ENCODE results near the gene ABTB1. TPM values are rescaled to one million over a fixed set of nuclear protein-coding genes. Genes with fewer than 3 reads are reported as not detected.
"Not testable (repeated sequence)": the region's sequence is repeated elsewhere in the genome, so short reads cannot be mapped to it uniquely, and the experiment has no call there.

ABTB1 gene
- total RNA-seq, 1 experiment from 2014 or later: 1.5 TPM

DNA sequence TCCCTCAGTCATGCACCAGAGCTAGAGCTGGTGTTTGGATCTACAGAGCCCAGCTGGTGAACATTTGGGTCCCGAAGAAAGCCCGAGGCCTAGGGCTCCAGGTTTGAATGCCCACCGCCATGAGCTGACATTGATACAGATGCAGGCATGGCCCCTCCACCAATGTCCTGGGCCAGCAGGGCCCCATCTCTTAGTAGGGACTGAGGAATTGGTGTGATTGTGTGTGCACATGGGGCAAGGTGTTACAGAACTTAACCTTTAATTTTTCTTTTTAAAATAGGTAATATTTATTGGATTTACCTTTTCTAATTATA lies 32.8 kb upstream of the ABTB1 start:
- Histone ChIP-seq H3K27me3 (ENCODE audit: control insufficient read depth, insufficient read depth, low read length) (no peaks in the 10 kb centered on the region), H3K4me3 (ENCODE audit: insufficient read depth, low read depth, low read length) (no peak overlapping the region), H3K36me3 (replicated peaks; ENCODE audit: control insufficient read depth, insufficient read depth, low read length) (no peaks in the 10 kb centered on the region; the same call in 1 of the 2 replicates)
- DNase-seq: no peak

DNA sequence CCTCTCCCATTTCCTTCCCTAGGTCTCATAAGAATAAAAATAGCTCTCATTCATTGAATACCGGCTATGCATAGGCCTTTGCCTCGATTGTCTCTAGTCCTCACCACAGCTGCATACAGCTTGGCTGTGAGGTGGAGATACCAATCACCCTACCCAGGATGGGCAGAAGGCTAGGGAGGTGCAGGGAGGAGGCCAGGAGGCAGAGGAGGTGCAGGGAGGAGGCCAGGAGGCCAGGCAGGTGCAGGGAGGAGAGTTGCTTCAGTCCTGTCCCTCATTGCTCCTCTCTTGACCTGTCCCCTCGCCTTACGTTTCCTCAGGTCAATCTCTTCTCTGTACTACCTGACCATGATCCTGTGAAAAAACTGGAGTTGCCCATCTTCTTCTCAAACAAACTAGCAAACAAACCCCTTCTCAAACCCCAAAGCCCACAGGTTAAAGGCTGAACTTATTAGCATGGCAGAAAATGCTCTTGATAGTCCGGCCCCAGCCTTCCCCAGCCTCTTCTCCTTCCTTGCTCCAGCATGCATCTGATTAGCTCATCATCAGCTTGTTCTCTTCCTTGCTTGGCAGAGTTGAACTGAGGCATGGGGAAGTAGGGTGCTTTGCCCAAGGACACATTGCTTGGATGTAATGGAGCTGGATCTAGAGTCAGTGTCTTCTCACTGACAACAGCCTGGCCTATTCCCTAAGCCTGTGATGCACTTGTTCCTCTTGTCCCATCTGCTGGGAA lies 27.9 kb upstream of the ABTB1 start:
- no peaks in the 10 kb centered on the region; the same call in 1 of the 2 replicates for H3K36me3 ChIP-seq (replicated peaks; ENCODE audit: control insufficient read depth, insufficient read depth, low read length)
- no peak for DNase-seq
- no peak overlapping the region for H3K4me3 ChIP-seq (ENCODE audit: insufficient read depth, low read depth, low read length)
- no peaks in the 10 kb centered on the region for H3K27me3 ChIP-seq (ENCODE audit: control insufficient read depth, insufficient read depth, low read length)

DNA sequence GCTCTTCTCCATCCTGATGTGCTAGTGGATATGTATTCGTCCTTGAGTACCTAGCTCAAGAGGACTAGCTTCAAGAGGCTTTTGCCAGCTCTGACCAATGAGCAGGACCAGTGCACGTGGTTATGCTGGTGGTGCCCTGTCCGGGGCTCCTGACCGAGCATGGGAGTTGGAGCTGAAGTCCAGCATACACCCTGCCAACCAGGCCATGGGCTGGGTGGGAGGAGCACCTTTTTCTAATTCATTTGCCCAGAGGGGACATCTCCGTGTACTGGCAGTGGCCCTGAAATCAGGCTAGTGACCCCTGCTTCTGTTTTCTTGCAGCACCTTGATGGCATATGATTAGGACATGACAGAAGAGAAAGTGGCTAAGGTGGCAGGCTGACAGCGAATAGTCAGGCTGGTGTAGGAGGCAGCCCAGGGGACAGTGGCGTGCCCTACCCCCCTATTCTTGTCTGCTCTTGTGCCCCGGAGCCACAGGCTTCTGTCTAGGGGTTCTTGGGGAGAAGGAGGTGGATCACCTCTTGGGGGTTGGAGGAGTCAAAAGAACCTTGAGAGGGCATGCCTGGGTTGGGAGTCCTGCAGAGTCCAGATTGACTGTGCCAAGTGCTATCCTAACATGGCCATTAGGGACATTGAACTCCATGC lies 27.3 kb upstream of the ABTB1 start:
- Histone ChIP-seq H3K36me3 (replicated peaks; ENCODE audit: control insufficient read depth, insufficient read depth, low read length) (no peaks in the 10 kb centered on the region), H3K4me3 (ENCODE audit: insufficient read depth, low read depth, low read length) (no peak overlapping the region), H3K27me3 (ENCODE audit: control insufficient read depth, insufficient read depth, low read length) (no peaks in the 10 kb centered on the region)
- DNase-seq: no peak

DNA sequence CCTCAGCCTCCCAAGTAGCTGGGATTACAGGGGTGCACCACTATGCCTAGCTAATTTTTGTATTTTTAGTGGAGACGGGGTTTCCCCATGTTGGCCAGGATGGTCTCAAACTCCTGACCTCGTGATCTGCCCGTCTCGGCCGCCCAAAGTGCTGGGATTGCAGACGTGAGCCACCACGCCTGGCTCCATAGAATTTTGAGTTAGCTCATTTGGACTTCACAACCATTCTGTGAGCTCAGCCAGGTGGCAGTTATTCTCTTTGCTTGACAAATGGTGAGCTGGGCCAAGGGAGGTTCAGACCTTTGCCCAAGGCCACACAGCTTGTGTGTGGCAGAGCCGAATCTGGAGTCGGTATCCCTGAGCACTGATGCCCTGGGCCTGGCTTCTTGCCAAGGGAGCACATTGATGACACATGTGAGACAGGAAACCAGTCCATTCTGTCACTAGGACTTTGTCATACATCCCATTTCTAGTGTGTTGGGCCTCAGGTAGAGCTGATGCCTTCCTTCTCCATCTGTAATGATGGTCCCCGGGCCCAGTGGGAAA lies 26.2 kb upstream of the ABTB1 start:
- Histone ChIP-seq H3K4me3 (ENCODE audit: insufficient read depth, low read depth, low read length) (no peak overlapping the region), H3K27me3 (ENCODE audit: control insufficient read depth, insufficient read depth, low read length) (no peaks in the 10 kb centered on the region), H3K36me3 (replicated peaks; ENCODE audit: control insufficient read depth, insufficient read depth, low read length) (no peaks in the 10 kb centered on the region; the same call in 1 of the 2 replicates)
- DNase-seq: no peak

DNA sequence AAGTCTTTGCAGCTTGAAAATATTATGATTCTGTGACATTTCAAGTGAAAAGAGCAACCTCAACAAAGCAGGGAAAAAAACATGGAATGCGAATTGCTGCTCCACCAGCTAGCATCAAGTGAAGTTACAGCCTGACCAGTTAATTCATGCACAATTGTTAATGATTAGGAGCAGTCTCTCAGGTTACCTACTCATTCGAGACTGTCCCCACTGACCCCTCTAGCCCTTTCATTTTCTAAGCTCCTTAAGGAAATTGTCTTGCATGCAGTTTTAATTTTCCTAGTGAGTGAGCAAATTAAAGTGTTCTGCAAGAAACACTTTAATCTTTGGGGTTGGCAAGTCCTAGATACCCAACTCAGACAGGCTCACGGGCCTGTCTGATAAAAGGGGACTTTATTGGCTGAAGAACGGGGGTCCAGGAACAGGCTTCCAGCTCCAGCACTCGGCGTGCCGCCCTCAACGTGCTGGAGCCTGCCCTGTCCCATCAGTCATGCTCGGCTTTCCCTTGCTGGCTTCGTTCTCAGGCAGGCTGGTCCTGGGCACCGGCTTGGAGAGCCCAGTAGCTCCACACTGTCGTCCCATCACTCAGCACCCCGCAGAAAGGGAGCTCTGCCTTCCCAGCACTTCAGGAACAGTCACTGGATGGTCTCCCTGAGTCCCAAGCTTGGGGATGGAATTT lies 25.4 kb upstream of the ABTB1 start:
- Histone ChIP-seq H3K4me3 (ENCODE audit: insufficient read depth, low read depth, low read length) (no peak overlapping the region), H3K27me3 (ENCODE audit: control insufficient read depth, insufficient read depth, low read length) (no peaks in the 10 kb centered on the region), H3K36me3 (replicated peaks; ENCODE audit: control insufficient read depth, insufficient read depth, low read length) (no peaks in the 10 kb centered on the region; the same call in 1 of the 2 replicates)
- no peak for DNase-seq

DNA sequence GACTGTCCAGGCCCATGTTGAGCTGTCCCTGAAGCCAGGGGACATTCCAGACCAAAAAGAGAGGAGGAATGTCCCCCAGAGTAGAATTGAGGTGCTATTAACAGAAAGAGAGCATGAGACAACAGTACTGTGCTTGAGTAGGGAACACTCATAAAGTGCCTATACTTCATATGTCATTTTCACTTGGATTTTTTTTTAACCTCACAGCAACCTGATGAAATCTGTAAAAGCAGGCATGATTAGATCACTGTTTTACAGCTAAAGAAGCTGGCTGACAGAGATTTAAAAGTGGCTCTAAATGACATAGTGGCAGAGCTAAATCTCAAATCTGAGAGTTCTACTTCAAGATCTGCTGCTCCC lies 24.9 kb upstream of the ABTB1 start:
- H3K36me3 ChIP-seq (replicated peaks; ENCODE audit: control insufficient read depth, insufficient read depth, low read length): no peaks in the 10 kb centered on the region; the same call in 1 of the 2 replicates
- no peaks in the 10 kb centered on the region for H3K27me3 ChIP-seq (ENCODE audit: control insufficient read depth, insufficient read depth, low read length)
- DNase-seq: no peak
- no peak overlapping the region for H3K4me3 ChIP-seq (ENCODE audit: insufficient read depth, low read depth, low read length)

DNA sequence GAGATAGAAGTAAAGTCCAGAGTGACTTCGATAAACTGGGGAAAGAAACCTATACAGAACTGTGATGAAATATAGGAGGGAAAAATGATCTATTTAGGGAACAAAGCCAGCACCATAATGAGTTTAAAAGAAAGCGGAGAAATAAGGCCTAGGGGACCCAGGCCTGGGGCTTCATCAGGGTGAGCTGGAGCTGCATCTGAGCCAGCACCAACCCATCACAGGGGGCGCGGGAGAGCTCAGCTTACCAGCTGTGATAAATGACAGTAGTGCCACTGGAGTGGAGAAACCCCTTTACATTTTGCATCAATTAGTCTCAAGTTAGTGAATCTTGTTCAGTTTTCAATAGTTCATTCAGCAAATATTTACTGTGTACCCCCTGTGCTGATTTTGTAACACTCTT lies 22.5 kb upstream of the ABTB1 start:
- Histone ChIP-seq H3K36me3 (replicated peaks; ENCODE audit: control insufficient read depth, insufficient read depth, low read length) (no peaks in the 10 kb centered on the region; the same call in 1 of the 2 replicates), H3K4me3 (ENCODE audit: insufficient read depth, low read depth, low read length) (no peak overlapping the region), H3K27me3 (ENCODE audit: control insufficient read depth, insufficient read depth, low read length) (no peaks in the 10 kb centered on the region)
- DNase-seq: no peak

DNA sequence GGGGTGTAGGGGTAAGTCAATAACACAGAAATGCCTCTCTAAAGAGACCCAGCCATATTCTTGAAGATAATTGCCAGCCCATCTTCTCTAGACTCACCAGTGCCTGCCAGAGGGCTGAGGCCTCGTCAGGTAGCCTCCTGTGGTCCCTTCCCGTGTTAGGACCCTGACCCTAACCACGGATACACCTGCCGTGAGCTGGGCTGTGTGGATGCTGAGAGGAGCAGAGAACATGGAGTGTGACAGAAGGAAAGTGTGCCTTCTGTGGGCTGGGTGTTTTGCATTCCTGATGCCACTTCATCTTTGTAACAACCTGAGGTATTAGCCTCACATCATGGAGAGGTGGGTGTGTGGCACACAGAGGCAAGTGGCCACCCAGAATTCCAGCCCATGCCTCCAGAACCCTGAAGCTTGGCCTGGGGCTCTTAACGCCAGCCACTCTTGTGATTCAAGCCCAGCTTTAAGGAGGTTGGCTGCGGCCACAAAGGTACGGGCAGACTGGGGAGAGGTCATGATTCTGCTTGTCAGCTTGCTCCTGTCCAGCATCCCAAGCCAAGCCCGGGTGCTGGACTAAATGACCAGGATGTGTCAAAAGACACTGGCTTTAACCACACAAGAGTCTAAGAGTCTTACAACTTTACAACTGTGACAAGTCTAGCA lies 21.1 kb upstream of the ABTB1 start:
- no peaks in the 10 kb centered on the region; the same call in 1 of the 2 replicates for H3K36me3 ChIP-seq (replicated peaks; ENCODE audit: control insufficient read depth, insufficient read depth, low read length)
- no peak overlapping the region for H3K4me3 ChIP-seq (ENCODE audit: insufficient read depth, low read depth, low read length)
- no peaks in the 10 kb centered on the region for H3K27me3 ChIP-seq (ENCODE audit: control insufficient read depth, insufficient read depth, low read length)
- no peak for DNase-seq

DNA sequence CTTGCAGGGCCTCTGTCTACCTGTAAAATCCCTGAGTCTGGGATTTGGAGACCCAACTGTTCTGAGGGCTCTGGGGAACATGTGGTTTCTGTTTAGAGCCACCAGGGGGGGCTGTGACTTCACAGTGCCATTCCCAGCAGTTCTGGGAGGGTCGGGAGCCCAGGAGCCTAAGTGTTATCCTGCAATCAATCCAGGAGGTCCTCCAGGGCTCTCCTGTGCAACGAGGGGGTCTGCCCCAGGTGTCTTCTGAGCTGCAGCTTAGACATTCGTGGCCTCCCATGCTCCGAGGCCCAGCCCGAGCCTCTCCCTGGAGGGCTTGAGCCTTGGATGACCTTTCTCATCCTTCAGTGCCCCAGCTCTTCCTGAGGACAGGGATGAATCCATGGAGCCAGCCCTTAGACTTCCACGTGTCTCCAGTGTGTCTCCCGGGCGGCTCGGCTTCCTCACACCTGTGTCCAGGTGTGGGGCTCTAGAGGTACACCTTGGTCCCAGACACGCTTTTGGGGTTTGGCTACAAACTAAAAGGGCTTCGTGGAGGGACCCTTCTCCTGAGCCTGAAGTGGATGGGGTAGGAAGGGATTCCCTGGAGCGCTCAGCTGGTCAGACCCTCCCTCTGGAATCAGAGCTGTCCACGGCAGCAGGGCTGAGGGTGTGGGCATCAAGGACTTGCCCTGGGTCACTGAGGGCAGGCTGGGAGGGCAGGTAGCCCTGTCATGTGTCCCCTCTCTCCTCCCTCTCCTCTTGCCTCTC lies 20.3 kb upstream of the ABTB1 start:
- Histone ChIP-seq H3K36me3 (replicated peaks; ENCODE audit: control insufficient read depth, insufficient read depth, low read length) (no peaks in the 10 kb centered on the region; the same call in 1 of the 2 replicates), H3K4me3 (ENCODE audit: insufficient read depth, low read depth, low read length) (no peak overlapping the region), H3K27me3 (ENCODE audit: control insufficient read depth, insufficient read depth, low read length) (no peaks in the 10 kb centered on the region)
- DNase-seq: peak; percentile 90

DNA sequence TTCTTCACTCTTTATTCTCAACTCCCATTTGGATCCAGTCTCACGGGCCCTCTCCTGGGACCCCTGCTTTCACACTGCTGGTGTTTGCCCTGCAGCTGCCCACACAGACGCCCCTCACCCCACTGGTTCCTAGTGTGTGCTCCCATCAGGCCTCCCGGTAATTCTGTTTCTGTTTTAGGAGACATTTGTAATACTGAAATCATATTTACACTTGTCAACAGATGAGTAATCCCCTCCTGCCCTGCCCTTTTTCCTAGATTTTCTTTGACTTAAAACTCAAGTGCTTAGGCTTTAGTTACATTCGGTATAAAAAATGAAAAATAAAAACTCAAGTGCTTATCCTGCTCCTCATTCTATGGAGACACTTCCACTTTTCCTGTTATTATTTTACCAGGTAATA lies 18.4 kb upstream of the ABTB1 start:
- Histone ChIP-seq H3K36me3 (replicated peaks; ENCODE audit: control insufficient read depth, insufficient read depth, low read length) (no peaks in the 10 kb centered on the region; the same call in 1 of the 2 replicates), H3K4me3 (ENCODE audit: insufficient read depth, low read depth, low read length) (no peak overlapping the region), H3K27me3 (ENCODE audit: control insufficient read depth, insufficient read depth, low read length) (no peaks in the 10 kb centered on the region)
- DNase-seq: no peak

DNA sequence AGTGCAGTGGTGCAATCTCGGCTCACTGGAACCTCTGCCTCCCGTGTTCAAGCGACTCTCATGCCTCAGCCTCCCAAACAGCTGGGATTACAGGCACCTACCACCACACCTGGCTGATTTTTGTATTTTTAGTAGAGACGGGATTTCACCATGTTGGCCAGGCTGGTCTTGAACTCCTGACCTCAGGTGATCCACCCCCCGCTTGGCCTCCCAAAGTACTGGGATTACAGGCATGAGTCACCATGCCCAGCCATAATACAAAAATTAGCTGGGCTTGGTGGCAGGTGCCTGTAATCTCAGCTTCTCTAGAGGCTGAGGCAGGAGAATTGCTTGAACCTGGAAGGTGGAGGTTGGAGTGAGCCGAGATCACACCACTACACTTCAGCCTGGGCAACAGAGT lies 17.8 kb upstream of the ABTB1 start:
- not testable (repeated sequence) for H3K36me3 ChIP-seq (replicated peaks; ENCODE audit: control insufficient read depth, insufficient read depth, low read length); H3K4me3 ChIP-seq (ENCODE audit: insufficient read depth, low read depth, low read length); H3K27me3 ChIP-seq (ENCODE audit: control insufficient read depth, insufficient read depth, low read length); DNase-seq

DNA sequence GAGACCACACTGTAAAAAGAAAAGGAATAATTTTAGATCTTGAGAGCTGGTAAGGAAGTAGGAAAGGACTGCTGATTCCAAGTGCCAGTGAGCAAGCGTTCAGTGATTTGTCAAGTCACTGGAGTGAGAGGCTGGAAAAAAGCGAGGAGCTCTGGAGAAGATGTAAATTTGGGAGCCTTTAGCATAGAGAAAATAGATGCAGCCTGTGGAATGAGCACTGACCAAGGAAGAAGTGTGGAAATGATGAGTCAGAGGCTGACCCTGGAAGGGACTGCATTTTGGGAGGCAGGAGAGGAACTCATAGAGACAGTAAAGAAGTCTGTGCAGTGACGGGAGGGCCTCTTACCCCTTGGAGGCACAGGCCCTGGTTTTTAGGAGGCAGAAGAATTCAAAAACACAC lies 17.1 kb upstream of the ABTB1 start:
- no peaks in the 10 kb centered on the region; the same call in 1 of the 2 replicates for H3K36me3 ChIP-seq (replicated peaks; ENCODE audit: control insufficient read depth, insufficient read depth, low read length)
- H3K27me3 ChIP-seq (ENCODE audit: control insufficient read depth, insufficient read depth, low read length): no peaks in the 10 kb centered on the region
- H3K4me3 ChIP-seq (ENCODE audit: insufficient read depth, low read depth, low read length): no peak overlapping the region
- DNase-seq: no peak

DNA sequence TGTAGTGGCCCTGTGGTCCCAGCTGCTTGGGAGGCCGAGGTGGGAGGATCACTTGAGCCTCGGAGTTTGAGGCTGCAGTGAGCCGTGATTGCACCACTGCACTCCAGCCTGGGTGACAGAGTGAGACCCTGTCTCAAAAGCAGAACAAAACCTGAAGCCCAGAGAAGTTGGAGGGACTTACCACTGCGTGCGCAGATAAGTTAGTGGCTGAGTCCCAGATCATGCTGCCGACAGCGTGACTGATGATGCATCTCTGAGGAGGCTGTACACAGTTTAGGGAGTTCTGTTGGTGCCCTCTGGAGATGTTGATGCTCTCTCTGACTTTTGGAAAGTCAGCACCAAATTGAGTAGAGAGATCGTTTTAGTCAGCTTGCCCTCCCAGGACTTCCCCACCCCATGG lies 15.8 kb upstream of the ABTB1 start:
- no peaks in the 10 kb centered on the region for H3K27me3 ChIP-seq (ENCODE audit: control insufficient read depth, insufficient read depth, low read length)
- DNase-seq: no peak
- H3K36me3 ChIP-seq (replicated peaks; ENCODE audit: control insufficient read depth, insufficient read depth, low read length): peaks cover 4% of the 10 kb centered on the region
- no peak overlapping the region for H3K4me3 ChIP-seq (ENCODE audit: insufficient read depth, low read depth, low read length)

DNA sequence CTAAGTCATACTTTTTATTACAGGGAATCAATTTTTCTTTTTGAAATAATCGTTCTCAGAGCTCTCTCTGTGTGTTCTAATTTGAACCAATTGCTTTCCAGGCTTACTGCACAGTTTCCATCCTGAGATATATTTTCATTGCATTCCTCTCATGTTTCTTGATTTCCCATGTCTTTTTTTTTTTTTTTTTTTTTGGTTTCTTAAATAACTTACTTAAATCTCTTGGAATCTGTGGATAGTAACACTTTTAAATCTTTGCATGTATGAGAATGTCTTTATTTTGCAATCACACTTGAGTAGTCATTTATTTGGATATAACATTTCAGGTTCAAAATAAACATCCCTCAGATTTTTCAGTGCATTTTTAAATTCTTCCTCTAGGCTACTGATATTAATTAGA lies 14.5 kb upstream of the ABTB1 start:
- Histone ChIP-seq H3K27me3 (ENCODE audit: control insufficient read depth, insufficient read depth, low read length) (no peaks in the 10 kb centered on the region), H3K4me3 (ENCODE audit: insufficient read depth, low read depth, low read length) (no peak overlapping the region), H3K36me3 (replicated peaks; ENCODE audit: control insufficient read depth, insufficient read depth, low read length) (peaks cover 4% of the 10 kb centered on the region)
- no peak for DNase-seq
